ENCODE results near the gene MIER3. TPM values are rescaled to one million over a fixed set of nuclear protein-coding genes. Genes with fewer than 3 reads are reported as not detected.
A peak's percentile ranks its signal among the peaks of the same experiment; 100 is the strongest.

The MIER3 gene
- total and polyA plus RNA-seq, 9 of the 15 experiments (the other 6 are each of a cell fraction or from before 2014, with no cell fraction given): 4.1 to 29.3 (median 13.0) TPM

GRCh38 chr5:56951946-56952691, at the start of gene MIER3 (continued):
- TF ChIP-seq ZBTB40 (IDR thresholded peaks at IDR 0.05): peak; percentile 53; the same call in 1 of the 2 replicates
- TF ChIP-seq ZBTB40 (CRISPR knock-in tag; IDR thresholded peaks at IDR 0.05): no peak
- 0 out of 2 replicates have a peak, but pooled peaks have one; percentile 34 for TF ChIP-seq NCOA6 (IDR thresholded peaks at IDR 0.05)
